ENCODE measurements around the gene PGLYRP4. TPM values are rescaled to one million over a fixed set of nuclear protein-coding genes. Genes with fewer than 3 reads are reported as not detected.

The PGLYRP4 gene
- total RNA-seq, 1 experiment from 2014 or later: 0.38 TPM

GRCh38 chr1:153395776-153396175, 47.1 kb upstream of the PGLYRP4 start:
- no peaks in the 10 kb centered on the region for H3K9me3 Mint-ChIP-seq (ENCODE audit: low read depth, unreplicated experiment)
- intact Hi-C loops (cut with micrococcal nuclease; ENCODE audit: unreplicated experiment): no loop called here
- H3K27me3 Mint-ChIP-seq (ENCODE audit: unreplicated experiment): peaks cover 100% of the 10 kb centered on the region
- TF ChIP-seq, protein P1, sequence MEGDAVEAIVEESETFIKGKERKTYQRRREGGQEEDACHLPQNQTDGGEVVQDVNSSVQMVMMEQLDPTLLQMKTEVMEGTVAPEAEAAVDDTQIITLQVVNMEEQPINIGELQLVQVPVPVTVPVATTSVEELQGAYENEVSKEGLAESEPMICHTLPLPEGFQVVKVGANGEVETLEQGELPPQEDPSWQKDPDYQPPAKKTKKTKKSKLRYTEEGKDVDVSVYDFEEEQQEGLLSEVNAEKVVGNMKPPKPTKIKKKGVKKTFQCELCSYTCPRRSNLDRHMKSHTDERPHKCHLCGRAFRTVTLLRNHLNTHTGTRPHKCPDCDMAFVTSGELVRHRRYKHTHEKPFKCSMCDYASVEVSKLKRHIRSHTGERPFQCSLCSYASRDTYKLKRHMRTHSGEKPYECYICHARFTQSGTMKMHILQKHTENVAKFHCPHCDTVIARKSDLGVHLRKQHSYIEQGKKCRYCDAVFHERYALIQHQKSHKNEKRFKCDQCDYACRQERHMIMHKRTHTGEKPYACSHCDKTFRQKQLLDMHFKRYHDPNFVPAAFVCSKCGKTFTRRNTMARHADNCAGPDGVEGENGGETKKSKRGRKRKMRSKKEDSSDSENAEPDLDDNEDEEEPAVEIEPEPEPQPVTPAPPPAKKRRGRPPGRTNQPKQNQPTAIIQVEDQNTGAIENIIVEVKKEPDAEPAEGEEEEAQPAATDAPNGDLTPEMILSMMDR (IDR thresholded peaks at IDR 0.05; ENCODE audit: unreplicated experiment): no peak
- H3K4me3 Mint-ChIP-seq (ENCODE audit: low read depth, unreplicated experiment): no peak overlapping the region
- H3K27ac Mint-ChIP-seq (ENCODE audit: unreplicated experiment): no peak overlapping the region
- no TSS peak for BruUV-seq (replicated peaks)
- no peaks in the 10 kb centered on the region for H3K4me1 Mint-ChIP-seq (ENCODE audit: low read depth, unreplicated experiment)
- H3K36me3 Mint-ChIP-seq (ENCODE audit: insufficient read depth, unreplicated experiment): no peaks in the 10 kb centered on the region
- no peak for DNase-seq
- CTCF ChIA-PET: no interaction called here

DNA sequence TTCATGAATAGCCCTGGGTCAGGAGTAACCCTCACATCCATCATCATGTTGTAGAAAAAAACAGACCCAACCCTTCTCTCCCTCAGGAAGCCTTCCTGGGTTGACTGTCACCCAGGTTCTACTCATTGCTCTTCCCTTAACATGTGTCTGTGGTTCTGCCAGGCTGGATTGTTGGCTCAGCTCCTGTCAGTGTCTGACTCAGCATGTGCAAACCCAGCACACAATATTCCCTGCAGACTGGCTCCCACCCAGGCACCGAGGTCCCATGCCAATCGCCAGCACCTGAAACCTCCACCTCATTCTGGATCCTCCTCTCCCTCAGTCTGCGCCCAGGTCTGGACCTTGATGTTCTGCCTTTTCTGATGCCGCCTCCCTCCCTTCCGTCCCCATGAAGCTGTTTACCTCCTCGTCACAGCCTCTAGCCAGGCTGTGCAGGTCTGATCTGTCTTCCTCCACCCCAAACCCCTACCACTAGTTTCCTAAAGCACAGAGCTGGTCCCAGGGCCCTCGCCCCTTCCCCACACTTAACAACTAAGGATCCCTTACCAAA, 46.6 kb upstream of the PGLYRP4 start:
- CTCF ChIA-PET: no interaction called here
- H3K4me1 Mint-ChIP-seq (ENCODE audit: low read depth, unreplicated experiment): no peaks in the 10 kb centered on the region
- DNase-seq: no peak
- TF ChIP-seq, protein P1 (IDR thresholded peaks at IDR 0.05; ENCODE audit: unreplicated experiment): no peak
- no TSS peak for BruUV-seq (replicated peaks)
- H3K27ac Mint-ChIP-seq (ENCODE audit: unreplicated experiment): no peak overlapping the region
- intact Hi-C loops (cut with micrococcal nuclease; ENCODE audit: unreplicated experiment): no loop called here
- peaks cover 100% of the 10 kb centered on the region for H3K27me3 Mint-ChIP-seq (ENCODE audit: unreplicated experiment)
- no peaks in the 10 kb centered on the region for H3K9me3 Mint-ChIP-seq (ENCODE audit: low read depth, unreplicated experiment)
- H3K36me3 Mint-ChIP-seq (ENCODE audit: insufficient read depth, unreplicated experiment): no peaks in the 10 kb centered on the region
- no peak overlapping the region for H3K4me3 Mint-ChIP-seq (ENCODE audit: low read depth, unreplicated experiment)

GRCh38 chr1:153394391-153394790, 45.8 kb upstream of the PGLYRP4 start:
- DNase-seq: no peak
- Mint-ChIP-seq H3K4me1 (ENCODE audit: low read depth, unreplicated experiment) (no peaks in the 10 kb centered on the region), H3K4me3 (ENCODE audit: low read depth, unreplicated experiment) (no peak overlapping the region), H3K36me3 (ENCODE audit: insufficient read depth, unreplicated experiment) (no peaks in the 10 kb centered on the region), H3K9me3 (ENCODE audit: low read depth, unreplicated experiment) (no peaks in the 10 kb centered on the region), H3K27me3 (ENCODE audit: unreplicated experiment) (peaks cover 100% of the 10 kb centered on the region), H3K27ac (ENCODE audit: unreplicated experiment) (no peak overlapping the region)
- no TSS peak for BruUV-seq (replicated peaks)
- TF ChIP-seq, protein P1 (IDR thresholded peaks at IDR 0.05; ENCODE audit: unreplicated experiment): no peak
- intact Hi-C loops (cut with micrococcal nuclease; ENCODE audit: unreplicated experiment): no loop called here
- CTCF ChIA-PET: no interaction called here

GRCh38 chr1:153393926-153394325, 45.3 kb upstream of the PGLYRP4 start:
- no peaks in the 10 kb centered on the region for H3K36me3 Mint-ChIP-seq (ENCODE audit: insufficient read depth, unreplicated experiment)
- H3K4me3 Mint-ChIP-seq (ENCODE audit: low read depth, unreplicated experiment): no peak overlapping the region
- H3K27ac Mint-ChIP-seq (ENCODE audit: unreplicated experiment): no peak overlapping the region
- CTCF ChIA-PET: no interaction called here
- peak; percentile 7 for DNase-seq
- no TSS peak for BruUV-seq (replicated peaks)
- no peaks in the 10 kb centered on the region for H3K4me1 Mint-ChIP-seq (ENCODE audit: low read depth, unreplicated experiment)
- H3K9me3 Mint-ChIP-seq (ENCODE audit: low read depth, unreplicated experiment): no peaks in the 10 kb centered on the region
- H3K27me3 Mint-ChIP-seq (ENCODE audit: unreplicated experiment): peaks cover 100% of the 10 kb centered on the region
- intact Hi-C loops (cut with micrococcal nuclease; ENCODE audit: unreplicated experiment): no loop called here
- TF ChIP-seq, protein P1 (IDR thresholded peaks at IDR 0.05; ENCODE audit: unreplicated experiment): no peak
